Ectodermal cell (in vitro differentiated cells): ENCODE data around the gene TRABD.

Source experiments
- H3K27ac ChIP-seq: 2 replicates; pipeline ENCODE4 v1.7.0; 2013; ENCODE audit warnings: mild to moderate bottlenecking, low read depth, low read length; ENCODE audit not compliant: insufficient read depth, poor library complexity, severe bottlenecking
- H3K27me3 ChIP-seq: 2 replicates; pipeline ENCODE4 v1.7.0; 2013; ENCODE audit warnings: mild to moderate bottlenecking, low read length; ENCODE audit not compliant: insufficient read depth, control insufficient read depth, poor library complexity, severe bottlenecking
- H3K36me3 ChIP-seq: one replicate; pipeline ENCODE4 v1.7.0; 2013; ENCODE audit warnings: low read length; ENCODE audit not compliant: control insufficient read depth, insufficient read depth
- H3K4me1 ChIP-seq: one replicate; pipeline ENCODE4 v1.7.0; 2013; ENCODE audit warnings: low read length; ENCODE audit not compliant: control insufficient read depth, insufficient read depth
- H3K4me3 ChIP-seq: 2 replicates; pipeline ENCODE4 v1.7.0; 2013; ENCODE audit warnings: low read depth, low read length, control low read depth; ENCODE audit not compliant: insufficient read depth
- H3K9me3 ChIP-seq: 2 replicates; pipeline ENCODE4 v1.7.0; 2013; ENCODE audit warnings: mild to moderate bottlenecking, low read length, moderate library complexity; ENCODE audit not compliant: control insufficient read depth
- WGBS, 2 experiments: methylation state at CpG; one replicate each; pipeline ENCODE4 v1.1.7; 2013; ENCODE audit warnings: missing lambda C conversion rate in 2 of 2; 5-methylcytosine and 5-hydroxymethylcytosine counted together

TRABD gene

DNA sequence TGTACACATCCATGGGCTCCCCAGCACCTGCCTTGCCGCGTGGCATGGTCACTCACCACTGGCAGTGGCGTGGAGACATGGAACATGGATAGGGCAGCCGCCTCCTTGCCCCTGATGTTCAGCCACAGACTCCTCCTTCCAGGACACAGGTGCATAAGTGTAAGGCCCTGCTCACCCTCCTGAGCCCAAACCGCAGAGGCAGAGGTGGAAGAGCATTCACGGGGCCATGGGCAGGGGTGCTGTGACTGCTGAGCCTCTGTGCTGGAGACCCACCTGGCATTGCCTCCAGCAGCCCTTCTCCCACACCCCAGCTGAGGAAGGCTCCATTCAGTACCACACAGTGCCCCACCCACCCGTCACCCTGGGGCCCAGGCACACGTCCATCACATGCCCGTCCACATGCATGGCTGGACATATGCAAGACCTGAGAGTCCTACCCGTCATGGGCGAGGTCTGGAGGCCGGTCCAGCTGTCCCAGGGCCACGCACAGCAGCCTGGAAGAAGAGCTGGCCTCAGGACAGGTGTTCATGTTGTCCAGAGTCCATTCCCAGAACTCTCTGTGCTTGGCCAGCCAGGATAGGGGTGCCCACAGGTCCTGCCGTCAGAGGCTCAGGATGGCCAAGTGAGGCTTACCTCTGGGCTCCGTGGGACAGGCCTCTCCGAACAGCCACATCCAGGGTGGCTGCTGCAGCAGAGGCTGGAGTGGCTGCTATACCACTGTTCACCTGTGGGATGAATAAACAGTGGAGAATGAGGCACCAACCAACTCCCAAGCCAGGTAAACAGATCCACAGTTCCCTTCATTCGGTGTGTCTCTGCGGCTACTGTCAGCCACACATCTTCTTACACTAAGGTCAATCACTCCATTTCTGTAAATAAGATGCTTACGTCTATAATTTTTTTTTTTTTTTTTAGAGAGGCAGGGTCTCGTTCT, 60.8 kb downstream of the TRABD start:
- Histone ChIP-seq H3K4me3 (no peak overlapping the region), H3K9me3 (no peaks in the 10 kb centered on the region), H3K27ac (no peak overlapping the region), H3K27me3 (no peaks in the 10 kb centered on the region), H3K4me1 (peaks cover 23% of the 10 kb centered on the region), H3K36me3 (no peaks in the 10 kb centered on the region)
- WGBS, 2 experiments, result 91% methylated on average over 20 of the region's 20 CpGs

- Histone ChIP-seq H3K27ac (no peak overlapping the region), H3K4me1 (peaks cover 27% of the 10 kb centered on the region), H3K9me3 (no peaks in the 10 kb centered on the region), H3K4me3 (no peak overlapping the region), H3K36me3 (no peaks in the 10 kb centered on the region), H3K27me3 (no peaks in the 10 kb centered on the region)
- WGBS, 2 experiments, result 65 to 70% methylated on average over 16 of the region's 16 CpGs
Observed at GRCh38 chr22:50247748-50248147, 62.0 kb downstream of the TRABD start.

- Histone ChIP-seq H3K27ac (peak overlapping the region; percentile 13), H3K36me3 (no peaks in the 10 kb centered on the region), H3K27me3 (no peaks in the 10 kb centered on the region), H3K4me3 (no peak overlapping the region), H3K9me3 (no peaks in the 10 kb centered on the region), H3K4me1 (peaks cover 25% of the 10 kb centered on the region)
- WGBS, 2 experiments, result 93 to 94% methylated on average over 29 of the region's 29 CpGs
Observed at GRCh38 chr22:50248196-50249081, 62.7 kb downstream of the TRABD start.
